HG02970 (cell line): ENCODE results near the gene EIF2B2.
A peak's percentile ranks its signal among the peaks of the same experiment; 100 is the strongest.

ENCODE experiments used
- ATAC-seq: cut with Tn5 transposase; IDR thresholded peaks from one replicate; pipeline ENCODE4 v1.9.1; 2021; ENCODE audit warnings: mild to moderate bottlenecking, moderate library complexity, moderate number of reproducible peaks; ENCODE audit not compliant: unreplicated experiment, low FRiP score

The EIF2B2 gene

GRCh38 chr14:75032939-75033338 is 30.2 kb downstream of the EIF2B2 start:
- ATAC-seq, result no peak

GRCh38 chr14:75040507-75040906 is 37.8 kb downstream of the EIF2B2 start:
- no peak for ATAC-seq

- ATAC-seq, result no peak
Observed at GRCh38 chr14:75040959-75041358, 38.2 kb downstream of the EIF2B2 start.

- ATAC-seq, result no peak
Observed at GRCh38 chr14:75041613-75042012, 38.9 kb downstream of the EIF2B2 start.

GRCh38 chr14:75042035-75042434 is 39.3 kb downstream of the EIF2B2 start:
- ATAC-seq, result no peak

GRCh38 chr14:75044322-75044721 is 41.6 kb downstream of the EIF2B2 start:
- ATAC-seq, result no peak

- no peak for ATAC-seq
Observed at GRCh38 chr14:75044752-75045151, 42.0 kb downstream of the EIF2B2 start.

GRCh38 chr14:75046275-75046674 is 43.6 kb downstream of the EIF2B2 start:
- no peak for ATAC-seq

GRCh38 chr14:75046899-75047298 is 44.2 kb downstream of the EIF2B2 start:
- ATAC-seq, result no peak

- no peak for ATAC-seq
Observed at GRCh38 chr14:75047506-75047905, 44.8 kb downstream of the EIF2B2 start.

GRCh38 chr14:75048101-75048500 is 45.4 kb downstream of the EIF2B2 start:
- no peak for ATAC-seq

- ATAC-seq, result no peak
Observed at GRCh38 chr14:75049136-75049535, 46.4 kb downstream of the EIF2B2 start.

GRCh38 chr14:75049731-75050201 is 47.0 kb downstream of the EIF2B2 start:
- no peak for ATAC-seq

- ATAC-seq, result peak; percentile 82
Observed at GRCh38 chr14:75050852-75051555, 48.3 kb downstream of the EIF2B2 start, which contains the start of gene MLH3. MLH3 (minus strand) TSS chr14:75051467; CDS start chr14:75049655, 1,812 bp downstream.

GRCh38 chr14:75051556-75051899 is 48.8 kb downstream of the EIF2B2 start:
- ATAC-seq, result no peak

GRCh38 chr14:75053396-75054291 is 50.9 kb downstream of the EIF2B2 start:
- no peak for ATAC-seq

- ATAC-seq, result no peak
Observed at GRCh38 chr14:75054421-75054820, 51.7 kb downstream of the EIF2B2 start.

GRCh38 chr14:75059642-75060041 is 56.9 kb downstream of the EIF2B2 start:
- ATAC-seq, result no peak

GRCh38 chr14:75060420-75060819 is 57.7 kb downstream of the EIF2B2 start:
- no peak for ATAC-seq
